HG02571 (cell line): Measurements from ENCODE around the gene RFC2.
"Not testable (repeated sequence)": the region's sequence is repeated elsewhere in the genome, so short reads cannot be mapped to it uniquely, and the experiment has no call there.

ENCODE experiments used
- ATAC-seq: cut with Tn5 transposase; IDR thresholded peaks from one replicate; pipeline ENCODE4 v1.9.1; 2021; ENCODE audit warnings: mild to moderate bottlenecking, moderate library complexity; ENCODE audit not compliant: unreplicated experiment

The RFC2 gene

GRCh38 chr7:74252893-74253292, 1.3 kb downstream of the RFC2 start:
- no peak for ATAC-seq

- ATAC-seq: not testable (repeated sequence)
Observed at GRCh38 chr7:74249058-74249457, 5.1 kb downstream of the RFC2 start.

GRCh38 chr7:74248156-74248555, 6.0 kb downstream of the RFC2 start:
- no peak for ATAC-seq

GRCh38 chr7:74246497-74246896, 7.7 kb downstream of the RFC2 start:
- no peak for ATAC-seq

- ATAC-seq: no peak
Observed at GRCh38 chr7:74242122-74242443, 12.1 kb downstream of the RFC2 start.

GRCh38 chr7:74240482-74240881, 13.7 kb downstream of the RFC2 start:
- no peak for ATAC-seq

GRCh38 chr7:74236284-74236683, 17.9 kb downstream of the RFC2 start:
- no peak for ATAC-seq

GRCh38 chr7:74235518-74236268, 18.5 kb downstream of the RFC2 start:
- no peak for ATAC-seq

- no peak for ATAC-seq
Observed at GRCh38 chr7:74233655-74234285, 20.4 kb downstream of the RFC2 start.

GRCh38 chr7:74231232-74231590, 23.0 kb downstream of the RFC2 start:
- ATAC-seq: peak; percentile 62

- ATAC-seq: peak; percentile 16
Observed at GRCh38 chr7:74230446-74231231, 23.6 kb downstream of the RFC2 start.

GRCh38 chr7:74228951-74229900, 25.0 kb downstream of the RFC2 start:
- no peak for ATAC-seq

GRCh38 chr7:74226633-74227032, 27.6 kb downstream of the RFC2 start:
- ATAC-seq: no peak

GRCh38 chr7:74225400-74225799, 28.8 kb downstream of the RFC2 start:
- ATAC-seq: no peak

- not testable (repeated sequence) for ATAC-seq
Observed at GRCh38 chr7:74224907-74225306, 29.3 kb downstream of the RFC2 start.

GRCh38 chr7:74224511-74224832, 29.7 kb downstream of the RFC2 start:
- no peak for ATAC-seq

- ATAC-seq: no peak
Observed at GRCh38 chr7:74223711-74224510, 30.3 kb downstream of the RFC2 start.

GRCh38 chr7:74222851-74223710, 31.1 kb downstream of the RFC2 start:
- ATAC-seq: no peak

- no peak for ATAC-seq
Observed at GRCh38 chr7:74221713-74222112, 32.5 kb downstream of the RFC2 start.
